Measurements from ENCODE around the gene KRTAP12-1. TPM values are rescaled to one million over a fixed set of nuclear protein-coding genes. Genes with fewer than 3 reads are reported as not detected.

The KRTAP12-1 gene
- total and polyA plus RNA-seq, 2 of the 8 experiments (the other 6 are each of a cell fraction or from before 2014, with no cell fraction given) = 0.50 to 0.73 TPM

- H3K79me1 ChIP-seq (ENCODE audit: low read depth, low read length) = no peaks in the 10 kb centered on the region
- H3K14ac ChIP-seq (ENCODE audit: insufficient read length) = no peak overlapping the region
- no peak overlapping the region for H4K5ac ChIP-seq (ENCODE audit: insufficient read length, low read depth, low read length)
- H3K56ac ChIP-seq (replicated peaks; ENCODE audit: insufficient read length, low read depth, low read length) = no peak overlapping the region
- H3K9ac ChIP-seq (replicated peaks in 1 of 4; ENCODE audit: extremely low read depth in 1 of 4, low read depth in 3 of 4, low read length in 3 of 4) = no peak overlapping the region
- no peaks in the 10 kb centered on the region; the same call in 1 of the 2 replicates for H3K23me2 ChIP-seq (ENCODE audit: low read depth, low read length)
- no peak for DNase-seq (ENCODE audit: low read depth in 1 of 2, low spot score in 2 of 2)
- H2BK20ac ChIP-seq (ENCODE audit: low read length) = no peak overlapping the region
- H2AFZ ChIP-seq (ENCODE audit: low read length) = no peak overlapping the region
- peaks cover 0 to 3% of the 10 kb centered on the region in 2 experiments for H4K20me1 ChIP-seq (replicated peaks in 1 of 2; ENCODE audit: control insufficient read depth in 1 of 2, insufficient read depth in 2 of 2, low read length in 2 of 2)
- H4K91ac ChIP-seq (replicated peaks; ENCODE audit: insufficient read length, low read length) = no peak overlapping the region
- H2AK5ac ChIP-seq (ENCODE audit: low read depth, low read length) = no peak overlapping the region
- H3K9me3 ChIP-seq (ENCODE audit: insufficient read depth in 2 of 2, low read depth in 1 of 2, low read length in 1 of 2) = peaks cover 3 to 8% of the 10 kb centered on the region in 2 experiments; a peak in 2 of 4 replicates
- H2BK15ac ChIP-seq (ENCODE audit: low read length) = no peak overlapping the region
- no peaks in the 10 kb centered on the region for H3K36me3 ChIP-seq (ENCODE audit: control insufficient read depth in 2 of 4, insufficient read depth in 4 of 4, low read length in 3 of 4)
- TF ChIP-seq YY1 (IDR thresholded peaks at IDR 0.05; ENCODE audit: low read depth, low read length) (no peak), JUN (IDR thresholded peaks at IDR 0.05; ENCODE audit: low read depth, low read length) (no peak), JUND (IDR thresholded peaks at IDR 0.05; ENCODE audit: low read length) (no peak), SIRT6 (IDR thresholded peaks at IDR 0.05; ENCODE audit: low read length) (no peak), SIX5 (IDR thresholded peaks at IDR 0.05; ENCODE audit: low read depth, low read length) (no peak), NANOG (IDR thresholded peaks at IDR 0.05; ENCODE audit: insufficient read depth, low read depth, low read length, poor library complexity, severe bottlenecking) (no peak), BACH1 (IDR thresholded peaks at IDR 0.05; ENCODE audit: low read length) (no peak), CBX5 (IDR thresholded peaks at IDR 0.05; ENCODE audit: low read depth, low read length) (no peak), HDAC6 (IDR thresholded peaks at IDR 0.05; ENCODE audit: low read depth, low read length) (no peak)
- TF ChIP-seq, protein P1, sequence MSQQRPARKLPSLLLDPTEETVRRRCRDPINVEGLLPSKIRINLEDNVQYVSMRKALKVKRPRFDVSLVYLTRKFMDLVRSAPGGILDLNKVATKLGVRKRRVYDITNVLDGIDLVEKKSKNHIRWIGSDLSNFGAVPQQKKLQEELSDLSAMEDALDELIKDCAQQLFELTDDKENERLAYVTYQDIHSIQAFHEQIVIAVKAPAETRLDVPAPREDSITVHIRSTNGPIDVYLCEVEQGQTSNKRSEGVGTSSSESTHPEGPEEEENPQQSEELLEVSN (IDR thresholded peaks at IDR 0.05) = no peak
- WGBS, 2 experiments (ENCODE audit: extremely low coverage in 1 of 2, insufficient coverage in 1 of 2, insufficient read length in 1 of 2, insufficient replicate concordance in 2 of 2, low coverage in 1 of 2, low lambda C conversion rate in 2 of 2, missing lambda C conversion rate in 1 of 2) = 94% methylated on average over 6 of the region's 12 CpGs; no CpG with 5 or more reads in 1 of the 2 experiments
- H2BK12ac ChIP-seq (ENCODE audit: low read depth, low read length) = no peak overlapping the region
- H2BK120ac ChIP-seq (replicated peaks; ENCODE audit: low read depth, low read length) = no peak overlapping the region
- no peak overlapping the region for H3K4me2 ChIP-seq (ENCODE audit: insufficient read depth in 1 of 2, low read depth in 2 of 2, low read length in 2 of 2)
- H3K18ac ChIP-seq (ENCODE audit: extremely low read depth, low read length) = no peak overlapping the region
- no peak overlapping the region for H3K4ac ChIP-seq (replicated peaks; ENCODE audit: insufficient read length, low read depth, low read length)
- H3K23ac ChIP-seq (ENCODE audit: insufficient read length) = no peak overlapping the region
- H3K4me1 ChIP-seq (replicated peaks in 1 of 4; ENCODE audit: control insufficient read depth in 3 of 4, insufficient read depth in 4 of 4, low read length in 3 of 4) = no peaks in the 10 kb centered on the region; a peak in 1 of 7 replicates
- H3K27me3 ChIP-seq (replicated peaks in 1 of 4; ENCODE audit: control insufficient read depth in 3 of 4, extremely low read depth in 1 of 4, insufficient read depth in 3 of 4, low read length in 3 of 4) = no peaks in the 10 kb centered on the region
- no peak for FAIRE-seq
- no peak overlapping the region for H3K27ac ChIP-seq (ENCODE audit: low read depth, low read length)
- no peak overlapping the region for H2BK5ac ChIP-seq (ENCODE audit: low read depth, low read length)
- ChIA-PET POLR2A (ENCODE audit: partially characterized antibody) (no interaction called here), CTCF (ENCODE audit: partially characterized antibody) (no interaction called here)
- H3K79me2 ChIP-seq (ENCODE audit: control insufficient read depth in 1 of 2, insufficient read depth in 2 of 2, low read length in 2 of 2) = no peaks in the 10 kb centered on the region
- no peak overlapping the region for H3K4me3 ChIP-seq (ENCODE audit: extremely low read depth in 1 of 4, insufficient read depth in 2 of 4, low read depth in 3 of 4, low read length in 4 of 4)
- no peak overlapping the region for H4K8ac ChIP-seq (ENCODE audit: extremely low read depth, insufficient read depth, low read length)
These were observed 42.7 kb downstream of the KRTAP12-1 start for GRCh38 chr21:44639331-44639655.

Data from H1 (cell line).